D721Med (cell line): ENCODE results near the gene VMA21.

ENCODE experiments used
- DNase-seq: peaks from one replicate; pipeline ENCODE4 v3.0.0; 2011; ENCODE audit warnings: low spot score; ENCODE audit not compliant: insufficient read length
- FAIRE-seq: peaks from 2 replicates; lab custom pipeline; 2011; peaks lifted over from hg19 to GRCh38; lab: Jason Lieb, UNC
- TF ChIP-seq, protein P1 (sequence below): IDR thresholded peaks from 2 replicates; pipeline ENCODE4 v1.5.1; 2012; ENCODE audit warnings: mild to moderate bottlenecking, control low read depth; ENCODE audit not compliant: insufficient read depth; ENCODE audit errors: missing control alignments

The VMA21 gene

DNA sequence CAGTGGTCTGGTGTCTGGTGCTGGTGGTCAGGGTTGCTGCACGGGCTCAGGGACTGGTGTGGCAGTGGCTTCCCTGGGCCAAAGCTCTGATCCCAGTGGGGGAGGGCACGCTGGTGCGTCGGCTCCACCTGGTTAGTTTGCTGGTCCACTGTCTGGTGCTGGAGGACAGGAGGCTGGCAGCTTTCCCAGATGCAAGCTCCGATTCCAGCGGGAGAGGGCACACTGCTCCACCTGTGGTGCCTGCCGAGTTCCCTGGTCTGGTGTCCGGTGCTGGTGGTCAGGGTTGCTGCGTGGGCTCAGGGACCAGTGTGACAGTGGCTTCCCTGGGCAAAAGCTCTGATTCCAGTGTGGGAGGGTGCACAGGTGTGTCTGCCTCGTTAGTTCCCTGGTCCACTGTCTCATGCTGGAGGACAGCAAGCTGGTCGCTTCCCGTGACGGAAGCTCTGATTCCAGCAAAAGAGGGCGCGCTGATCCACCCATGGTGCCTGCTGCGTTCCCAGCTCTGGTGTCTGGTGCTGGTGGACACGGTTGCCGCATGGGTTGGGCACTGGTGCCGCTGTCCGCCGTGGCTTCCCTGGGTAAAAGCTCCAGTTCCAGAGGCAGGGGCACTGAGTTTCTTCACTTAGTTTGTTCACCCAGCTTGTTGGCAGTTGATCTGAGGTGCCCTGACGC, 5.8 kb downstream of the VMA21 start:
- FAIRE-seq = no peak
- no peak for DNase-seq
- TF ChIP-seq, protein P1, sequence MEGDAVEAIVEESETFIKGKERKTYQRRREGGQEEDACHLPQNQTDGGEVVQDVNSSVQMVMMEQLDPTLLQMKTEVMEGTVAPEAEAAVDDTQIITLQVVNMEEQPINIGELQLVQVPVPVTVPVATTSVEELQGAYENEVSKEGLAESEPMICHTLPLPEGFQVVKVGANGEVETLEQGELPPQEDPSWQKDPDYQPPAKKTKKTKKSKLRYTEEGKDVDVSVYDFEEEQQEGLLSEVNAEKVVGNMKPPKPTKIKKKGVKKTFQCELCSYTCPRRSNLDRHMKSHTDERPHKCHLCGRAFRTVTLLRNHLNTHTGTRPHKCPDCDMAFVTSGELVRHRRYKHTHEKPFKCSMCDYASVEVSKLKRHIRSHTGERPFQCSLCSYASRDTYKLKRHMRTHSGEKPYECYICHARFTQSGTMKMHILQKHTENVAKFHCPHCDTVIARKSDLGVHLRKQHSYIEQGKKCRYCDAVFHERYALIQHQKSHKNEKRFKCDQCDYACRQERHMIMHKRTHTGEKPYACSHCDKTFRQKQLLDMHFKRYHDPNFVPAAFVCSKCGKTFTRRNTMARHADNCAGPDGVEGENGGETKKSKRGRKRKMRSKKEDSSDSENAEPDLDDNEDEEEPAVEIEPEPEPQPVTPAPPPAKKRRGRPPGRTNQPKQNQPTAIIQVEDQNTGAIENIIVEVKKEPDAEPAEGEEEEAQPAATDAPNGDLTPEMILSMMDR = no peak

DNA sequence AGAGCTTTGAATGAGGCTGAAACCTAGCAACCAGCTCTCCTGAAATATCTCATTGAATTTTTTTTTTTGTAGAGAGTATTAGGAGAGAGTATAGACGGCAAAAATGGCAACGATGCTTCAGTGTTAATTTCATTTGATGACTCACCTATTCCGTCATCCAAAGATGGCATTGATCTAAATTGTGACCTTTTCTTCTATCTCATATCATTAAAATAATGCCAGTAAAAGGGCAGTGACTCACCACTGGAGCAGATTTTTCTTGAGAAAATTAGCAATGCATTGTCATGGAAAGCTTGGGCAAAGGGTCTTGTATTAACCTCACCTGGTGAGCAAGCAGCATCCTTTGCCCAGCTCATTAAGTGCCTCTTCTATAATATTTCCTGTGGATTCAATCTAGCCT, 19.6 kb downstream of the VMA21 start:
- no peak for FAIRE-seq

DNA sequence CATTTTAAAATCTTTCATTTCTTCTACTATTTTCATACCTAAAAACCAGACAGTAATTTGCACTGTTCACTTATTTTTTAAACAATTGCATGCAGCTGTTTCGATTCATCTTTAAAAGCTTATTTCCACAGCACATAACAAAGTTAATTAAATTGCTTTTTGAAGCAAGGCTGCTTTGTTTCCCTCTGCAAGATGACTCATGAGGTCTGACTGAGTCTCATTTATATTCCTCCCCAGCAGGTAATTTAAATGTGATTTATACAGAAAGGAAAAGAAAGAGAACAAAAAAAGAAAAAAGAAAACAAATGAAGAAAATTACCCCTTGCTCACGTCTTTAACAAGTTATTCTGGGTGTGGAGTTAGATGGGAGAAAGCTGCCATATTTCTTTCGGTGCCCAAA, 22.8 kb downstream of the VMA21 start:
- FAIRE-seq (no peak), DNase-seq (no peak)
- TF ChIP-seq, protein P1 = no peak

More for the DNA sequence above, 19.6 kb downstream of the VMA21 start:
- no peak for DNase-seq
- TF ChIP-seq, protein P1 = no peak

DNA sequence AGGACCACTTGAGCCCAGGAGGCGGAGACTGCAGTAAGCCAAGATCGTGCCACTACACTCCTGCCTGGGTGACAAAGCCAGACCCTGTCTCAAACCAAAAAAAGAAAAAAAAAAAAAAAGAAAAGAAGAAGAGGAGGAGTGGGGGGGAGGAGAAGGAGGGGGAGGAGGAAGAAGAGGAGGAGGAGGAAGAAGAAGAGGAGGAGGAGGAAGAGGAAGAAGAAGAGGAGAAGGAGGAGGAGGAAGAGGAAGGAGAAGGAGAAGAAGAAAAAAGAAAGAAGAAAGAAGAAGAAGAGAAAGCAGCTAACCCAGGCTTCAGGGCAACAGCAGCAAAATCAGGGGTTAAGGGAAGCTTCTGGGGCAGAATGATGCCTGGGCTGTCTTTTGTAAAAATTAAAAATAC, 27.5 kb downstream of the VMA21 start:
- TF ChIP-seq, protein P1 = no peak
- FAIRE-seq (no peak), DNase-seq (no peak)

DNA sequence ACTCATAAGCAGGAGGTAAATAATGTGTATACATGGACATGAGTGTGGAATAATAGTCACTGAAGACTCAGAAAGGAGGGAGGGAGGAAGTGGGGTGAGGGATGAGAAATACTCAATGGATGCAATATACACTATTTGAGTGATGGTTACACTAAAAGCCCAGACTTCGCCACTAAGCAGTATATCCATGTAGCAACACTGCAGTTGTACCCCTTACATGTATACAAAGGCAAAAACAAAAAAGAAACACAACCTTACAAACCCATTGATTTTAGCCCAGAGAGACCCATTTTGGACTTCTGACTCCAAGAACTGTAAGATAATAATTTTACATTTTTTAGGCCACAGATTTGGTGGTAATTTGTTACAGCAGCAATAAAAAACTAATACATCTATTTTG, 51.5 kb downstream of the VMA21 start:
- FAIRE-seq (no peak), DNase-seq (no peak)
- TF ChIP-seq, protein P1 = no peak

DNA sequence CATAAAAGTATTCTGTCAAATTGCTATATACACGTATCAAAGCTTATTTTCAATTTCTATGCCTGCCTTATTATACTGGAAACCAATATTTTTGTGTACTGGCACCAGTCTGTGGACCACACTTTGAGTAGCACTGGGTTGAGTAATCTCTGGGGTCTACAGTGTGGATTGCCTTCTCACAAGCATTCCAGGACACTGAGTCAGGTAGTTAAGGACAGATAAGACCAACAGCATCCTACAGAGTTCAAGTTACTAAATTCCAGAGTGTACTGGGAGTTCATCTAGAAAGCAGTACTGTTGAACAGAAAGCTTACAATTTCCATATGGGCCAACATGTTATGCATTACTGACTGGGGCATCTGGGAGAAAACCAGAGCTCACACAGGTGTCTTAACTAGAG, 61.8 kb downstream of the VMA21 start:
- FAIRE-seq = no peak
- no peak for DNase-seq

More for the DNA sequence above, 61.8 kb downstream of the VMA21 start:
- TF ChIP-seq, protein P1 = no peak
